Superior temporal gyrus (tissue), 1 donor: ENCODE results near the gene RADIL.
A peak's percentile ranks its signal among the peaks of the same experiment; 100 is the strongest.

ENCODE experiments used
- DNase-seq: peaks from one replicate; pipeline ENCODE4 v3.0.0-alpha.2; 2016; ENCODE audit errors: extremely low spot score

Gene RADIL

GRCh38 chr7:4792537-4793126 is 90.9 kb downstream of the RADIL start:
- no peak for DNase-seq

- peak; percentile 58 for DNase-seq
Measured at GRCh38 chr7:4791738-4792536, 91.6 kb downstream of the RADIL start.

GRCh38 chr7:4791101-4791737 is 92.3 kb downstream of the RADIL start:
- no peak for DNase-seq

- no peak for DNase-seq
Measured at GRCh38 chr7:4790516-4790991, 93.0 kb downstream of the RADIL start.

- no peak for DNase-seq
Measured at GRCh38 chr7:4790078-4790465, 93.4 kb downstream of the RADIL start.

- no peak for DNase-seq
Measured at GRCh38 chr7:4789194-4790077, 94.1 kb downstream of the RADIL start.

- no peak for DNase-seq
Measured at GRCh38 chr7:4788627-4789189, 94.8 kb downstream of the RADIL start.

- no peak for DNase-seq
Measured at GRCh38 chr7:4787947-4788626, 95.4 kb downstream of the RADIL start.

GRCh38 chr7:4787541-4787940 is 96.0 kb downstream of the RADIL start:
- no peak for DNase-seq

- DNase-seq: no peak
Measured at GRCh38 chr7:4786015-4786414, 97.5 kb downstream of the RADIL start.

GRCh38 chr7:4785371-4785770 is 98.1 kb downstream of the RADIL start:
- DNase-seq: no peak

- DNase-seq: no peak
Measured at GRCh38 chr7:4784799-4785198, 98.7 kb downstream of the RADIL start.

- no peak for DNase-seq
Measured at GRCh38 chr7:4783762-4784351, 99.7 kb downstream of the RADIL start.

- no peak for DNase-seq
Measured at GRCh38 chr7:4783292-4783652, 100.2 kb downstream of the RADIL start.

GRCh38 chr7:4782333-4783291 is 100.9 kb downstream of the RADIL start:
- no peak for DNase-seq

GRCh38 chr7:4781366-4782069 is 102.0 kb downstream of the RADIL start:
- no peak for DNase-seq

GRCh38 chr7:4779118-4779517 is 104.4 kb downstream of the RADIL start:
- DNase-seq: no peak

GRCh38 chr7:4775848-4776623 is 107.5 kb downstream of the RADIL start:
- no peak for DNase-seq
